B cell (primary cell): ENCODE results near the gene LRRC74B. TPM values are rescaled to one million over a fixed set of nuclear protein-coding genes. Genes with fewer than 3 reads are reported as not detected.

Experiments used
- ATAC-seq: fragments of 200-7000 bp; cut with Tn5 transposase; one replicate; pipeline ENCODE4 v1.10.0; 2021; ENCODE audit warnings: low read depth, mild to moderate bottlenecking, moderate number of reproducible peaks, moderate library complexity
- CTCF ChIA-PET: fragments of 350-600 bp; sonication (Branson Sonifier 250); formaldehyde crosslinking; loops from one replicate; lab custom pipeline; 2021; ENCODE audit warnings: antibody characterized with exemption, inconsistent platforms; lab: Charles Lee
- POLR2A ChIA-PET: fragments of 350-600 bp; sonication (Branson Sonifier 250); formaldehyde crosslinking; loops from one replicate; lab custom pipeline; 2021; ENCODE audit warnings: antibody characterized with exemption; lab: Charles Lee
- DNase-seq: peaks from one replicate; pipeline ENCODE4 v3.0.0; 2013
- H2AFZ ChIP-seq: 2 replicates; pipeline ENCODE4 v1.6.1; 2012; ENCODE audit warnings: mild to moderate bottlenecking, low read depth, low read length; ENCODE audit not compliant: insufficient read depth, poor library complexity, severe bottlenecking
- H3K27ac ChIP-seq, 2 donors: 1 replicate in 1 of 2; 2 replicates in 1 of 2; pipeline ENCODE4 v1.5.1; 2012 to 2013; ENCODE audit warnings: low read length in 2 of 2, mild to moderate bottlenecking in 2 of 2, moderate library complexity in 1 of 2
- H3K27me3 ChIP-seq, 4 experiments: fragments of 200-600 bp in 1 of 4; sonication (generic) in 1 of 4; replicated peaks in 1 of 4; 1 replicate in 2 of 4; 2 replicates in 2 of 4; pipeline versions ENCODE4 v1.6.1 to v1.7.0; 2013 to 2016; ENCODE audit warnings: low read length in 3 of 4, mild to moderate bottlenecking in 2 of 4, mixed read lengths in 1 of 4, moderate library complexity in 1 of 4; ENCODE audit not compliant: insufficient read depth in 4 of 4, control insufficient read depth in 3 of 4; ENCODE audit errors: control extremely low read depth in 1 of 4
- H3K36me3 ChIP-seq, 2 experiments: replicated peaks in 1 of 2; 1 replicate in 1 of 2; 2 replicates in 1 of 2; pipeline versions ENCODE4 v1.6.1 to v1.7.1; 2013; ENCODE audit warnings: low read length in 1 of 2; ENCODE audit not compliant: insufficient read depth in 2 of 2, control insufficient read depth in 1 of 2; ENCODE audit errors: control extremely low read depth in 1 of 2, extremely low read depth in 1 of 2
- H3K4me1 ChIP-seq, 2 donors: fragments of 200-600 bp in 1 of 2; sonication (generic) in 1 of 2; 1 replicate in 1 of 2; 2 replicates in 1 of 2; pipeline versions ENCODE4 v1.5.1 to v1.6.1; 2013 to 2017; ENCODE audit warnings: low read length in 2 of 2; ENCODE audit not compliant: control insufficient read depth in 2 of 2, insufficient read depth in 2 of 2
- H3K4me2 ChIP-seq: replicated peaks from 2 replicates; pipeline ENCODE3; 2012; ENCODE audit warnings: mild to moderate bottlenecking, low read depth, low read length; ENCODE audit not compliant: poor library complexity, severe bottlenecking
- H3K4me3 ChIP-seq, 5 experiments: fragments of 200-600 bp in 1 of 5; sonication (generic) in 1 of 5; 1 replicate in 3 of 5; 2 replicates in 2 of 5; pipeline versions ENCODE4 v1.5.1 to v1.7.0; 2011 to 2016; ENCODE audit warnings: low read length in 4 of 5, mild to moderate bottlenecking in 4 of 5, low read depth in 2 of 5, control low read depth in 1 of 5, moderate library complexity in 1 of 5; ENCODE audit not compliant: insufficient read depth in 1 of 5; ENCODE audit errors: control extremely low read depth in 1 of 5, extremely low read depth in 1 of 5
- H3K79me2 ChIP-seq: fragments of 200-600 bp; sonication (generic); one replicate; pipeline ENCODE4 v1.6.0; 2016; ENCODE audit warnings: low read length; ENCODE audit not compliant: control insufficient read depth, insufficient read depth
- H3K9ac ChIP-seq: fragments of 200-600 bp; sonication (generic); 2 replicates; pipeline ENCODE4 v1.6.1; 2017; ENCODE audit warnings: mild to moderate bottlenecking, low read length, moderate library complexity
- H3K9me3 ChIP-seq, 3 donors: one replicate each; pipeline versions ENCODE4 v1.6.1 to v1.7.1; 2013; ENCODE audit warnings: low read length in 2 of 3; ENCODE audit not compliant: control insufficient read depth in 2 of 3, insufficient read depth in 1 of 3; ENCODE audit errors: control extremely low read depth in 1 of 3
- H4K20me1 ChIP-seq: 2 replicates; pipeline ENCODE4 v1.6.0; 2012; ENCODE audit warnings: mild to moderate bottlenecking, low read length; ENCODE audit not compliant: insufficient read depth, control insufficient read depth, poor library complexity, severe bottlenecking
- H3K27ac Mint-ChIP-seq: one replicate; pipeline ENCODE4 v1.8.0; 2021; ENCODE audit warnings: mixed read lengths
- H3K27me3 Mint-ChIP-seq: one replicate; pipeline ENCODE4 v1.8.0; 2021; ENCODE audit warnings: mixed read lengths
- H3K4me1 Mint-ChIP-seq: one replicate; pipeline ENCODE4 v1.8.0; 2021; ENCODE audit warnings: mixed read lengths
- H3K4me3 Mint-ChIP-seq: one replicate; pipeline ENCODE4 v1.8.0; 2021; ENCODE audit warnings: mixed read lengths
- H3K9me3 Mint-ChIP-seq: one replicate; pipeline ENCODE4 v1.8.0; 2022; ENCODE audit warnings: mixed read lengths; ENCODE audit not compliant: insufficient read depth
- EZH2 ChIP-seq: IDR thresholded peaks from 2 replicates; pipeline ENCODE4 v1.6.1; 2012; ENCODE audit warnings: borderline replicate concordance, low read depth, mild to moderate bottlenecking, moderate library complexity, low read length; ENCODE audit not compliant: insufficient read depth, poor library complexity, severe bottlenecking
- WGBS: methylation state at CpG from one replicate; pipeline ENCODE4 v1.1.5; 2013; ENCODE audit warnings: missing lambda C conversion rate; ENCODE audit not compliant: insufficient coverage; 5-methylcytosine and 5-hydroxymethylcytosine counted together
- intact Hi-C: fragments of 100-400 bp; cut with micrococcal nuclease; formaldehyde crosslinking; loops from one replicate; pipeline ENCODE4 v1.10.0; 2022
- polyA plus RNA-seq: library from polyadenylated mRNA; depleted of rRNA; stranded (reverse); fragments of >200 nt; gene quantifications from 2 replicates; pipeline ENCODE4 v1.2.3, GENCODE V29; 2012
- total RNA-seq, 2 donors: library from RNA; stranded (reverse); fragments of 120-200 nt in 1 of 2; gene quantifications; 1 replicate in 1 of 2; 2 replicates in 1 of 2; pipeline versions ENCODE4 v1.2.3 to v1.2.4, GENCODE V29; 2013 to 2022
- TF ChIP-seq, protein P1 (sequence below): fragments of 200-600 bp; IDR thresholded peaks from one replicate; pipeline ENCODE4 v1.8.0; 2022; ENCODE audit warnings: antibody characterized with exemption, mild to moderate bottlenecking

LRRC74B gene
- total and polyA plus RNA-seq, 2 donors (not counting 1 experiment from before 2014, with no cell fraction given) = 0.01 to 0.17 TPM

DNA sequence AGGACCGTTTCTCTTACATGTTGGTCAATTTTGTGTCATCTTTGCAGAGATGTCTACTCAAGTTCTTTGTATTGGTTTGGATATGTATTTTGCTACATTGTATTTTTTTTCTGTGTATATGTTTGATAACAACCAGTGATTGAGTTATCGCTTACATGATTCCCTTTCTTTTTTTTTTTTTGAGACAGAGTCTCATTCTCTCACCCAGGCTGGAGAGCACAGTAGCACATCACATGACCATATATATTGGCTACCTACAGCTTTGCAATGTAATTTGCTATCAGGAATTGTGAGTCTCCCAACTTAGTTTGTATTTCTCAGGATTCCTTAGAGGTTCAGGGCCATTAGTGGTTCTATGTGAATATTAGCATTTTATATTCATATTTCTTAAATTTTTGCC lies 59.5 kb downstream of the LRRC74B start:
- DNase-seq = no peak
- Histone ChIP-seq H3K27me3 (peaks cover 0 to 6% (median 5%) of the 10 kb centered on the region in 4 experiments), H3K4me1 (peaks cover 5 to 7% of the 10 kb centered on the region in 2 donors), H3K4me2 (no peak overlapping the region), H3K4me3 (no peak overlapping the region), H3K79me2 (no peaks in the 10 kb centered on the region), H3K27ac (no peak overlapping the region), H2AFZ (no peak overlapping the region), H3K36me3 (no peaks in the 10 kb centered on the region), H4K20me1 (no peaks in the 10 kb centered on the region), H3K9me3 (no peaks in the 10 kb centered on the region), H3K9ac (no peak overlapping the region)
- Mint-ChIP-seq H3K4me3 (no peak overlapping the region), H3K27me3 (peaks cover 42% of the 10 kb centered on the region), H3K27ac (no peak overlapping the region), H3K9me3 (no peaks in the 10 kb centered on the region), H3K4me1 (peaks cover 7% of the 10 kb centered on the region)
- no CpG with 5 or more reads among the region's 2 CpGs for WGBS
- ChIA-PET CTCF (interaction anchor here (0.6 kb wide), 1 partner anchor 1101 kb away, joined by 3 read pairs; no protein-coding TSS in a partner anchor), POLR2A (no interaction called here)
- no peak for ATAC-seq
- intact Hi-C loops = no loop called here
- TF ChIP-seq, protein P1, sequence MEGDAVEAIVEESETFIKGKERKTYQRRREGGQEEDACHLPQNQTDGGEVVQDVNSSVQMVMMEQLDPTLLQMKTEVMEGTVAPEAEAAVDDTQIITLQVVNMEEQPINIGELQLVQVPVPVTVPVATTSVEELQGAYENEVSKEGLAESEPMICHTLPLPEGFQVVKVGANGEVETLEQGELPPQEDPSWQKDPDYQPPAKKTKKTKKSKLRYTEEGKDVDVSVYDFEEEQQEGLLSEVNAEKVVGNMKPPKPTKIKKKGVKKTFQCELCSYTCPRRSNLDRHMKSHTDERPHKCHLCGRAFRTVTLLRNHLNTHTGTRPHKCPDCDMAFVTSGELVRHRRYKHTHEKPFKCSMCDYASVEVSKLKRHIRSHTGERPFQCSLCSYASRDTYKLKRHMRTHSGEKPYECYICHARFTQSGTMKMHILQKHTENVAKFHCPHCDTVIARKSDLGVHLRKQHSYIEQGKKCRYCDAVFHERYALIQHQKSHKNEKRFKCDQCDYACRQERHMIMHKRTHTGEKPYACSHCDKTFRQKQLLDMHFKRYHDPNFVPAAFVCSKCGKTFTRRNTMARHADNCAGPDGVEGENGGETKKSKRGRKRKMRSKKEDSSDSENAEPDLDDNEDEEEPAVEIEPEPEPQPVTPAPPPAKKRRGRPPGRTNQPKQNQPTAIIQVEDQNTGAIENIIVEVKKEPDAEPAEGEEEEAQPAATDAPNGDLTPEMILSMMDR = no peak
- TF ChIP-seq EZH2 = no peak

DNA sequence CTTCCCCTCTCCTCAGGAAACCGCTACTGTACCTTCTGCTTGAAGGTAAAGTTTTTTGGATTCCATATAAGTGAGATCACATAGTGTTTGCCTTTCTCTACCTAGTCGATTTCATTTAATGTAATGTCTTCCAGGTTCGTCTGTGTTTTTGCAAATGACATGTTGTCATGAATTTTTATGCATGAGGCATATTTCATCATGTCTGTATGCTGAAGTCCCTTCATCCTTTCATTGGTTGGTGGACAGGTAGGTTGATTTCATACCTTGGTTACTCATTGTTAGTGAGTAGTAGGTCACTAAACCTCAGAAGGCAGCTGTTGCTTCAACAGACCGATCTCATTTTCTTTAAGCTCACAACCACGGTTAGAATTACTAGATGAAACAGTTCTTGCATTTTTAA lies 60.3 kb downstream of the LRRC74B start:
- Histone ChIP-seq H3K4me3 (no peak overlapping the region), H3K79me2 (no peaks in the 10 kb centered on the region), H3K4me2 (no peak overlapping the region), H3K9ac (no peak overlapping the region), H4K20me1 (no peaks in the 10 kb centered on the region), H2AFZ (no peak overlapping the region), H3K36me3 (no peaks in the 10 kb centered on the region), H3K27ac (no peak overlapping the region), H3K9me3 (no peaks in the 10 kb centered on the region), H3K4me1 (peaks cover 5 to 7% of the 10 kb centered on the region in 2 donors), H3K27me3 (peaks cover 0 to 6% (median 5%) of the 10 kb centered on the region in 4 experiments)
- intact Hi-C loops = no loop called here
- Mint-ChIP-seq H3K9me3 (no peaks in the 10 kb centered on the region), H3K4me3 (no peak overlapping the region), H3K27ac (no peak overlapping the region), H3K27me3 (peaks cover 35% of the 10 kb centered on the region), H3K4me1 (peaks cover 7% of the 10 kb centered on the region)
- TF ChIP-seq EZH2 = no peak
- TF ChIP-seq, protein P1 = no peak
- POLR2A ChIA-PET = no interaction called here
- WGBS = no CpG with 5 or more reads among the region's 5 CpGs
- ATAC-seq = no peak
- CTCF ChIA-PET = no interaction called here
- DNase-seq = no peak
